PC-9 (cell line): Measurements from ENCODE around the gene SLC66A2. TPM values are rescaled to one million over a fixed set of nuclear protein-coding genes. Genes with fewer than 3 reads are reported as not detected.
"Not testable (repeated sequence)": the region's sequence is repeated elsewhere in the genome, so short reads cannot be mapped to it uniquely, and the experiment has no call there.

Source experiments
- BruUV-seq: library from RNA; stranded (reverse); fragments of 400-500 nt; replicated peaks from 2 replicates; lab custom pipeline; 2021; lab: Mats Ljungman, UMichigan
- CTCF ChIA-PET: fragments of 300-600 bp; sonication (Branson Sonifier 250); formaldehyde crosslinking; loops from one replicate; lab custom pipeline; 2022; ENCODE audit warnings: antibody characterized with exemption; lab: Charles Lee
- POLR2A ChIA-PET: fragments of 300-600 bp; sonication (Branson Sonifier 250); formaldehyde crosslinking; loops from one replicate; lab custom pipeline; 2022; ENCODE audit warnings: antibody characterized with exemption; ENCODE audit not compliant: unreplicated experiment; lab: Charles Lee
- DNase-seq, 2 experiments: peaks; one replicate each; pipeline versions ENCODE4 v3.0.0 to v3.0.0-alpha.2; 2015 to 2022; ENCODE audit warnings: mixed read lengths in 1 of 2
- H2AFZ ChIP-seq: fragments of 200-600 bp; sonication (generic); 2 replicates; pipeline ENCODE4 v1.8.1; 2017; ENCODE audit warnings: antibody characterized with exemption
- H3F3A ChIP-seq: fragments of 200-600 bp; sonication (generic); 2 replicates; pipeline ENCODE4 v1.8.1; 2017; ENCODE audit warnings: antibody characterized with exemption, mild to moderate bottlenecking, low read depth; ENCODE audit not compliant: insufficient read depth
- H3K27ac ChIP-seq: fragments of 200-600 bp; sonication (generic); 2 replicates; pipeline ENCODE4 v1.6.1; 2016; ENCODE audit warnings: mixed run types
- H3K27me3 ChIP-seq: fragments of 200-600 bp; sonication (generic); 2 replicates; pipeline ENCODE4 v1.6.1; 2016; ENCODE audit warnings: low read depth, mixed run types; ENCODE audit not compliant: insufficient read depth
- H3K36me3 ChIP-seq: fragments of 200-600 bp; sonication (generic); 2 replicates; pipeline ENCODE4 v1.6.1; 2016; ENCODE audit warnings: low read depth, mixed run types
- H3K4me1 ChIP-seq: fragments of 200-600 bp; sonication (generic); replicated peaks from 2 replicates; pipeline ENCODE4 v1.6.1; 2016; ENCODE audit warnings: mixed run types; ENCODE audit not compliant: insufficient read depth
- H3K4me2 ChIP-seq: fragments of 200-600 bp; sonication (generic); 2 replicates; pipeline ENCODE4 v1.6.1; 2017; ENCODE audit warnings: mixed run types
- H3K4me3 ChIP-seq: fragments of 200-600 bp; sonication (generic); 2 replicates; pipeline ENCODE4 v1.6.1; 2016; ENCODE audit warnings: mixed run types
- H3K79me2 ChIP-seq: fragments of 200-600 bp; sonication (generic); 2 replicates; pipeline ENCODE4 v1.6.1; 2017; ENCODE audit warnings: low read depth, mixed run types
- H3K9me2 ChIP-seq: fragments of 200-600 bp; sonication (generic); 2 replicates; pipeline ENCODE4 v1.8.1; 2017; ENCODE audit warnings: mild to moderate bottlenecking; ENCODE audit not compliant: insufficient read depth
- H3K9me3 ChIP-seq: fragments of 200-600 bp; sonication (generic); 2 replicates; pipeline ENCODE4 v1.8.1; 2016; ENCODE audit warnings: low read depth; ENCODE audit not compliant: insufficient read depth
- H4K20me1 ChIP-seq: fragments of 200-600 bp; sonication (generic); 2 replicates; pipeline ENCODE4 v1.8.1; 2017; ENCODE audit not compliant: insufficient read depth
- CTCF ChIP-seq: fragments of 200-600 bp; sonication (generic); conservative IDR thresholded peaks from 2 replicates; pipeline ENCODE4 v1.6.1; 2017; ENCODE audit warnings: mixed run types, antibody characterized with exemption, mild to moderate bottlenecking, moderate library complexity
- EZH2 ChIP-seq: fragments of 200-600 bp; sonication (generic); IDR thresholded peaks from 2 replicates; pipeline ENCODE4 v1.8.0; 2017; ENCODE audit warnings: antibody characterized with exemption, low read depth
- intact Hi-C: fragments of 100-400 bp; cut with micrococcal nuclease; formaldehyde crosslinking; loops from one replicate; pipeline ENCODE4 v1.10.0; 2022; ENCODE audit not compliant: unreplicated experiment
- total RNA-seq: library from RNA; stranded (reverse); gene quantifications from 2 replicates; pipeline ENCODE4 v1.2.3, GENCODE V29; 2021

Gene SLC66A2
- total RNA-seq, 1 experiment from 2014 or later: 24.3 TPM

DNA sequence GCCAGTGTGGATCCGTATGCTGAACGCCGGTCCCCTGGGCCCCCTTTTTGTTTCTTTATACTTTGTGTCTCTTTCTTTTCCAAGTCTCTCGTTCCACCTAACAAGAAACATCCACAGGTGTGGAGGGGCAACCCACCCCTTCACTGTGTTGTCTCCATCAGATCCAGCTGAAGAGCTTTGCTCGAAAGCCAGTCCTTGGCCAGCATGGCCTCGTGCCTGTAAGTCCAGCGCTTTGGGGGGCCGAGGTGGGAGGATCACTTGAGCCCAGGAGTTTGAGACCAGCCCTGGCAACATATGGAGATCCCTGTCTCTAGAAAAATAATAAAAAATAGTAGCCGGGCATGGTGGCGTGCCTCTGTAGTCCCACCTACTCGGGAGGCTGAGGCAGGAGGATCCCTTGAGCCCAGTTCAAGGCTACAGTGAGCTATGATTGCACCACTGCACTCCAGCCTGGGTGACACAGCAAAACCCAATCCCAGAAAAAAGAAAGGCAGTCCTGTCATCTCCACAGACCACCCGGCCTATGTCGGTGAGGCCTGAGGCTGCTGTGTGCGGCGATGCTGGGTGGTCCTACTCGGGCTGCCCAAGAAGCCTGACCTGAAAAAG lies 9.6 kb upstream of the SLC66A2 start:
- TF ChIP-seq EZH2: no peak
- no peak for TF ChIP-seq CTCF
- Histone ChIP-seq H3K9me2 (no peaks in the 10 kb centered on the region), H2AFZ (no peak overlapping the region), H3K79me2 (peaks cover 15% of the 10 kb centered on the region; the same call in 1 of the 2 replicates), H3K4me1 (peaks cover 47% of the 10 kb centered on the region), H4K20me1 (no peaks in the 10 kb centered on the region), H3K4me2 (no peak overlapping the region), H3K4me3 (no peak overlapping the region), H3K9me3 (no peaks in the 10 kb centered on the region), H3K27ac (no peak overlapping the region), H3K36me3 (no peaks in the 10 kb centered on the region), H3F3A (peaks cover 20% of the 10 kb centered on the region; the same call in 1 of the 2 replicates), H3K27me3 (no peaks in the 10 kb centered on the region)
- POLR2A ChIA-PET: no interaction called here
- TSS peak; percentile 16 for BruUV-seq
- DNase-seq: no peak
- intact Hi-C loops: loop anchor here (5.0 kb wide), 1 partner anchor 169 kb away; no protein-coding TSS in a partner anchor
- CTCF ChIA-PET: no interaction called here

DNA sequence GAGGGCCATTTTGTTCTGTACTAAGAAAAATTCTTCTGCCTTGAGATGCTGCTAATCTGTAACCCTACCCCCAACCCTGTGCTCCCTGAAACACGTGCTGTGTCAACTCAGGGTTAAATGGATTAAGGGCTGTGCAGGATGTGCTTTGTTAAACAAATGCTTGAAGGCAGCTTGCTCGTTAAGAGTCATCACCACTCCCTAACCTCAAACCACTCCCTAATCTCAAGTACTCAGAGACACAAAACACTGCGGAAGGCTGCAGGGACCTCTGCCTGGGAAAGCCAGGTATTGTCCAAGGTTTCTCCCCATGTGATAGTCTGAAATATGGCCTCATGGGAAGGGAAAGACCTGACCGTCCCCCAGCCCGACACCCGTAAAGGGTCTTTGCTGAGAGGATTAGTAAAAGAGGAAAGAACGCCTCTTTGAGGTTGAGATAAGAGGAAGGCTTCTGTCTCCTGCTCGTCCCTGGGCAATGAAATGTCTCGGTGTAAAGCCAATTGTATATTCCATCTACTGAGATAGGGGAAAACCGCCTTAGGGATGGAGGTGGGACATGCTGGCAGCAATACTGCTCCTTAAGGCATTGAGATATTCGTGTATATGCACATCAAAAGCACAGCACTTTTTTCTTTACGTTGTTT lies 8.8 kb upstream of the SLC66A2 start:
- H3K27ac ChIP-seq, H3K27me3 ChIP-seq, CTCF ChIA-PET, H3K9me3 ChIP-seq, H3K79me2 ChIP-seq, H3K9me2 ChIP-seq, H3K36me3 ChIP-seq, POLR2A ChIA-PET, H4K20me1 ChIP-seq, BruUV-seq, H3K4me3 ChIP-seq, H2AFZ ChIP-seq: not testable (repeated sequence)
- peak; percentile 40 to 68 for DNase-seq
- Histone ChIP-seq H3K4me1 (peaks cover 47% of the 10 kb centered on the region), H3K4me2 (peak overlapping the region; percentile 53), H3F3A (peaks cover 12% of the 10 kb centered on the region; the same call in 1 of the 2 replicates)
- intact Hi-C loops: loop anchor here (5.0 kb wide), 1 partner anchor 168 kb away; no protein-coding TSS in a partner anchor

- Histone ChIP-seq H3K27ac (no peak overlapping the region), H4K20me1 (no peaks in the 10 kb centered on the region), H3K4me3 (no peak overlapping the region), H3K9me3 (no peaks in the 10 kb centered on the region), H3K27me3 (no peaks in the 10 kb centered on the region), H3K79me2 (peaks cover 3% of the 10 kb centered on the region; the same call in 1 of the 2 replicates), H3F3A (peaks cover 10% of the 10 kb centered on the region; the same call in 1 of the 2 replicates), H3K9me2 (no peaks in the 10 kb centered on the region), H3K4me1 (peaks cover 44% of the 10 kb centered on the region), H3K4me2 (no peak overlapping the region), H2AFZ (no peak overlapping the region), H3K36me3 (no peaks in the 10 kb centered on the region)
- BruUV-seq: no TSS peak
- intact Hi-C loops: no loop called here
- TF ChIP-seq EZH2: no peak
- no peak for TF ChIP-seq CTCF
- ChIA-PET CTCF (no interaction called here), POLR2A (no interaction called here)
- DNase-seq: no peak
These were observed 7.5 kb upstream of the SLC66A2 start for GRCh38 chr18:79958981-79959380.
